Endothelial cell of umbilical vein (primary cell): Measurements from ENCODE around the gene ARPC5L. TPM values are rescaled to one million over a fixed set of nuclear protein-coding genes. Genes with fewer than 3 reads are reported as not detected.

ENCODE experiments used
- BruUV-seq: library from RNA; stranded (reverse); fragments of 400-500 nt; replicated peaks from 2 replicates; lab custom pipeline; 2021; lab: Mats Ljungman, UMichigan
- CTCF ChIA-PET: fragments of 300-600, 350-600 bp; sonication (Branson Sonifier 250); formaldehyde crosslinking; loops from one replicate; lab custom pipeline; 2021; ENCODE audit warnings: antibody characterized with exemption, inconsistent platforms; lab: Charles Lee
- POLR2A ChIA-PET: fragments of 300-600, 350-600 bp; sonication (Branson Sonifier 250); formaldehyde crosslinking; loops from one replicate; lab custom pipeline; 2021; ENCODE audit warnings: antibody characterized with exemption, inconsistent platforms; lab: Charles Lee
- DNase-seq: peaks from one replicate; pipeline ENCODE4 v3.0.0-alpha.2; 2011; ENCODE audit warnings: low read depth, low spot score
- FAIRE-seq: peaks from 2 replicates; lab custom pipeline; 2011; peaks lifted over from hg19 to GRCh38; lab: Jason Lieb, UNC
- H2AFZ ChIP-seq: 2 replicates; pipeline ENCODE4 v1.6.0; 2012; ENCODE audit warnings: low read depth, low read length, control low read depth, inconsistent platforms
- H3K27ac ChIP-seq: 2 replicates; pipeline ENCODE4 v1.5.1; 2011; ENCODE audit warnings: low read depth, mild to moderate bottlenecking, control low read depth, low read length, moderate library complexity; ENCODE audit not compliant: insufficient read depth
- H3K27me3 ChIP-seq, 2 experiments: 2 replicates each; pipeline versions ENCODE4 v1.6.0 to v1.6.1; 2011; ENCODE audit warnings: low read length in 2 of 2, mixed read lengths in 1 of 2; ENCODE audit not compliant: control insufficient read depth in 2 of 2, insufficient read depth in 2 of 2
- H3K36me3 ChIP-seq, 2 experiments: 2 replicates in 1 of 2; 3 replicates in 1 of 2; pipeline ENCODE4 v1.5.1; 2011; ENCODE audit warnings: low read length in 2 of 2, mild to moderate bottlenecking in 1 of 2, moderate library complexity in 1 of 2; ENCODE audit not compliant: control insufficient read depth in 2 of 2, insufficient read depth in 2 of 2; ENCODE audit errors: extremely low read depth in 1 of 2
- H3K4me1 ChIP-seq: 3 replicates; pipeline ENCODE4 v1.5.1; 2011; ENCODE audit warnings: mild to moderate bottlenecking, low read length; ENCODE audit not compliant: control insufficient read depth, insufficient read depth; ENCODE audit errors: extremely low read depth
- H3K4me2 ChIP-seq: 2 replicates; pipeline ENCODE4 v1.6.1; 2011; ENCODE audit warnings: low read length, control low read depth, mixed read lengths; ENCODE audit not compliant: insufficient read depth
- H3K4me3 ChIP-seq, 3 experiments: fragments of 200-600 bp in 1 of 3; sonication (generic), shearing (Covaris generic) in 1 of 3; replicated peaks in 1 of 3; 2 replicates each; pipeline ENCODE4 v1.5.1; 2011 to 2016; ENCODE audit warnings: control low read depth in 3 of 3, low read length in 3 of 3, mild to moderate bottlenecking in 2 of 3, inconsistent platforms in 1 of 3, low read depth in 1 of 3, moderate library complexity in 1 of 3; ENCODE audit not compliant: insufficient read depth in 1 of 3
- H3K79me2 ChIP-seq: 2 replicates; pipeline ENCODE4 v1.6.0; 2012; ENCODE audit warnings: low read length, inconsistent platforms; ENCODE audit not compliant: control insufficient read depth, insufficient read depth
- H3K9ac ChIP-seq: replicated peaks from 2 replicates; pipeline ENCODE3; 2011; ENCODE audit warnings: low read length, control low read depth; ENCODE audit not compliant: insufficient read depth; ENCODE audit errors: extremely low read depth
- H3K9me1 ChIP-seq: replicated peaks from 3 replicates; pipeline ENCODE4 v1.6.0; 2011; ENCODE audit warnings: mild to moderate bottlenecking, low read length; ENCODE audit not compliant: control insufficient read depth, insufficient read depth; ENCODE audit errors: extremely low read depth
- H3K9me3 ChIP-seq: replicated peaks from 2 replicates; pipeline ENCODE4 v1.5.1; 2012; ENCODE audit warnings: low read length, inconsistent platforms; ENCODE audit not compliant: control insufficient read depth, insufficient read depth
- H4K20me1 ChIP-seq: replicated peaks from 2 replicates; pipeline ENCODE3; 2011; ENCODE audit warnings: mild to moderate bottlenecking, low read length; ENCODE audit not compliant: control insufficient read depth, insufficient read depth; ENCODE audit errors: extremely low read depth
- EZH2 ChIP-seq: IDR thresholded peaks from 2 replicates; pipeline ENCODE4 v1.6.1; 2012; ENCODE audit warnings: borderline replicate concordance, low read depth, mild to moderate bottlenecking, moderate library complexity, low read length, inconsistent platforms; ENCODE audit not compliant: severe bottlenecking
- FOS ChIP-seq: IDR thresholded peaks from 2 replicates; pipeline ENCODE4 v1.6.1; 2011; ENCODE audit warnings: mild to moderate bottlenecking, low read length, moderate library complexity, borderline replicate concordance; ENCODE audit not compliant: insufficient read depth
- GATA2 ChIP-seq: IDR thresholded peaks from 2 replicates; pipeline ENCODE4 v1.7.0; 2011; ENCODE audit warnings: low read depth, mild to moderate bottlenecking, moderate library complexity, mixed read lengths, low read length; ENCODE audit not compliant: insufficient read length, insufficient read depth
- JUN ChIP-seq: IDR thresholded peaks from 2 replicates; pipeline ENCODE4 v1.6.1; 2011; ENCODE audit warnings: borderline replicate concordance, low read depth; ENCODE audit not compliant: insufficient read length, insufficient read depth
- MYC ChIP-seq: IDR thresholded peaks from one replicate; pipeline ENCODE4 v1.6.1; 2011; ENCODE audit warnings: mild to moderate bottlenecking, low read depth, low read length
- POLR2A ChIP-seq: IDR thresholded peaks from 2 replicates; pipeline ENCODE4 v1.6.1; 2012; ENCODE audit warnings: low read depth, mild to moderate bottlenecking, control low read depth, low read length
- POLR2AphosphoS5 ChIP-seq: IDR thresholded peaks from 2 replicates; pipeline ENCODE4 v1.6.1; 2012; ENCODE audit warnings: low read depth, mild to moderate bottlenecking, control low read depth, low read length, moderate library complexity; ENCODE audit not compliant: insufficient read depth
- dilution Hi-C: fragments of 300-500 bp; cut with MboI; formaldehyde crosslinking; loops from one replicate; pipeline ENCODE4 v1.15.0; 2019; ENCODE audit warnings: low sequenced_read_pairs; ENCODE audit not compliant: extremely low pct_ligation_motif_present
- intact Hi-C: fragments of 100-400 bp; cut with micrococcal nuclease; formaldehyde crosslinking; loops from one replicate; pipeline ENCODE4 v1.10.0; 2022
- polyA plus RNA-seq, 4 experiments: library from polyadenylated mRNA; depleted of rRNA in 3 of 4; stranded (reverse) in 3 of 4; unstranded in 1 of 4; fragments of >200 nt; gene quantifications; 2 replicates each; pipeline versions ENCODE4 v1.2.1 to v1.2.3, GENCODE V29; 2011 to 2012; ENCODE audit warnings: missing spikeins in 1 of 4
- total RNA-seq: library from RNA; stranded (reverse); gene quantifications from 2 replicates; pipeline ENCODE4 v1.2.3, GENCODE V29; 2021
- TF ChIP-seq, protein P1 (sequence below), 2 donors: IDR thresholded peaks; 1 replicate in 1 of 2; 2 replicates in 1 of 2; pipeline ENCODE4 v1.5.1; 2011; ENCODE audit warnings: low read length in 2 of 2, mild to moderate bottlenecking in 2 of 2, moderate library complexity in 2 of 2, control low read depth in 1 of 2, inconsistent platforms in 1 of 2, low read depth in 1 of 2; ENCODE audit not compliant: insufficient read depth in 1 of 2; ENCODE audit errors: extremely low read depth in 1 of 2
- TF ChIP-seq, protein P2 (sequence below): IDR thresholded peaks from 2 replicates; pipeline ENCODE4 v1.6.1; 2011; ENCODE audit not compliant: insufficient read depth, insufficient read length

ARPC5L gene
- total and polyA plus RNA-seq, 2 donors (not counting 3 experiments of a cell fraction or from before 2014, with no cell fraction given) = 60.7 to 68.1 TPM

DNA sequence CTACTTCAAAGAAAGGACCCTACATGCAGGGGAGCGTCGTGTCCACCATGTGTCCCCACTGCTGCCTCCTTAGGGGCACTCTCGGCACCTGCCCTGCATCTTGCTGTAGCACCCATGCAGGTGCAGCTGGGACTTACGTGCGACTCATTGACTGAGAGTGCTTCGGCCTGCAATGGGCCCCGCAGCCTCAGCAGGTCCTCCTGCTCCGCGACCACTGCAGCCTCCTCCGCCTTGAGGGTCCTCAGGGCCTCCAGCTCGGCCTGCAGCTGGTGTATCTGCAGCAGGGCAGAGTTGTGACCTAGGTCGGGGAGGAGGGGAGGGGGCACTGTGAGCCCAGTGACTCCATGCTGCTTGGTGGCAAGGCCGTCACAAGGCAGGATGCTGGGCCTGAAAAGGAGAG is 27.1 kb downstream of the ARPC5L start:
- ChIA-PET CTCF (interaction anchor here (1.2 to 1.4 kb wide), 2 partner anchors 20 to 116 kb away, joined by 3 read pairs; no protein-coding TSS in a partner anchor), POLR2A (no interaction called here)
- intact Hi-C loops (no loop called here), dilution Hi-C loops (no loop called here)
- Histone ChIP-seq H3K27ac (no peak overlapping the region), H3K4me3 (no peak overlapping the region), H4K20me1 (no peaks in the 10 kb centered on the region), H3K9me3 (no peaks in the 10 kb centered on the region), H3K9me1 (no peaks in the 10 kb centered on the region), H3K36me3 (peaks cover 0 to 35% of the 10 kb centered on the region in 2 experiments), H2AFZ (no peak overlapping the region), H3K27me3 (no peaks in the 10 kb centered on the region), H3K4me1 (no peaks in the 10 kb centered on the region), H3K79me2 (no peaks in the 10 kb centered on the region), H3K9ac (no peak overlapping the region), H3K4me2 (no peak overlapping the region)
- FAIRE-seq (no peak), DNase-seq (no peak)
- BruUV-seq = no TSS peak
- TF ChIP-seq EZH2 = no peak
- TF ChIP-seq MYC = no peak
- TF ChIP-seq GATA2 = no peak
- no peak for TF ChIP-seq JUN
- TF ChIP-seq FOS = no peak
- TF ChIP-seq, protein P1, sequence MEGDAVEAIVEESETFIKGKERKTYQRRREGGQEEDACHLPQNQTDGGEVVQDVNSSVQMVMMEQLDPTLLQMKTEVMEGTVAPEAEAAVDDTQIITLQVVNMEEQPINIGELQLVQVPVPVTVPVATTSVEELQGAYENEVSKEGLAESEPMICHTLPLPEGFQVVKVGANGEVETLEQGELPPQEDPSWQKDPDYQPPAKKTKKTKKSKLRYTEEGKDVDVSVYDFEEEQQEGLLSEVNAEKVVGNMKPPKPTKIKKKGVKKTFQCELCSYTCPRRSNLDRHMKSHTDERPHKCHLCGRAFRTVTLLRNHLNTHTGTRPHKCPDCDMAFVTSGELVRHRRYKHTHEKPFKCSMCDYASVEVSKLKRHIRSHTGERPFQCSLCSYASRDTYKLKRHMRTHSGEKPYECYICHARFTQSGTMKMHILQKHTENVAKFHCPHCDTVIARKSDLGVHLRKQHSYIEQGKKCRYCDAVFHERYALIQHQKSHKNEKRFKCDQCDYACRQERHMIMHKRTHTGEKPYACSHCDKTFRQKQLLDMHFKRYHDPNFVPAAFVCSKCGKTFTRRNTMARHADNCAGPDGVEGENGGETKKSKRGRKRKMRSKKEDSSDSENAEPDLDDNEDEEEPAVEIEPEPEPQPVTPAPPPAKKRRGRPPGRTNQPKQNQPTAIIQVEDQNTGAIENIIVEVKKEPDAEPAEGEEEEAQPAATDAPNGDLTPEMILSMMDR (IDR thresholded peaks at IDR 0.05; ENCODE audit: extremely low read depth in 1 of 2, insufficient read depth in 1 of 2, low read depth in 1 of 2, low read length in 2 of 2) = no peak
- no peak for TF ChIP-seq POLR2AphosphoS5
- TF ChIP-seq, protein P2, sequence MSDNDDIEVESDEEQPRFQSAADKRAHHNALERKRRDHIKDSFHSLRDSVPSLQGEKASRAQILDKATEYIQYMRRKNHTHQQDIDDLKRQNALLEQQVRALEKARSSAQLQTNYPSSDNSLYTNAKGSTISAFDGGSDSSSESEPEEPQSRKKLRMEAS = no peak
- no peak for TF ChIP-seq POLR2A
